T-helper 17 cell (primary cell): Measurements from ENCODE around the gene GAPDHS. TPM values are rescaled to one million over a fixed set of nuclear protein-coding genes. Genes with fewer than 3 reads are reported as not detected.
A peak's percentile ranks its signal among the peaks of the same experiment; 100 is the strongest.

ENCODE experiments used
- ATAC-seq: fragments of 150-1000 bp; cut with Tn5 transposase; 2 replicates; pipeline ENCODE4 v1.10.0; 2021; ENCODE audit warnings: mild to moderate bottlenecking, moderate library complexity
- DNase-seq, 3 donors: peaks; one replicate each; pipeline versions ENCODE4 v3.0.0 to v3.0.0-alpha.2; 2020 to 2021
- H3K9me3 ChIP-seq: one replicate; pipeline ENCODE4 v1.7.0; 2013; ENCODE audit warnings: low read length, mild to moderate bottlenecking; ENCODE audit not compliant: control insufficient read depth, poor library complexity, severe bottlenecking
- H3K27ac Mint-ChIP-seq: one replicate; pipeline ENCODE4 v1.8.0; 2022; ENCODE audit warnings: mild to moderate bottlenecking, moderate library complexity, mixed read lengths
- H3K27me3 Mint-ChIP-seq: one replicate; pipeline ENCODE4 v1.8.0; 2022; ENCODE audit warnings: mixed read lengths
- H3K36me3 Mint-ChIP-seq: one replicate; pipeline ENCODE4 v1.8.0; 2022; ENCODE audit warnings: low read depth, mixed read lengths
- H3K4me1 Mint-ChIP-seq: one replicate; pipeline ENCODE4 v1.8.0; 2022; ENCODE audit warnings: mild to moderate bottlenecking, mixed read lengths
- H3K4me3 Mint-ChIP-seq: one replicate; pipeline ENCODE4 v1.8.0; 2022; ENCODE audit warnings: mild to moderate bottlenecking, moderate library complexity, mixed read lengths
- total RNA-seq, 4 donors: library from RNA in 2 of 4; stranded (reverse) in 2 of 4; gene quantifications; one replicate each; pipeline ENCODE4 v1.2.3 and lab custom pipeline; 2022 to 2026

The GAPDHS gene
- total RNA-seq, 2 donors from 2014 or later: not detected

DNA sequence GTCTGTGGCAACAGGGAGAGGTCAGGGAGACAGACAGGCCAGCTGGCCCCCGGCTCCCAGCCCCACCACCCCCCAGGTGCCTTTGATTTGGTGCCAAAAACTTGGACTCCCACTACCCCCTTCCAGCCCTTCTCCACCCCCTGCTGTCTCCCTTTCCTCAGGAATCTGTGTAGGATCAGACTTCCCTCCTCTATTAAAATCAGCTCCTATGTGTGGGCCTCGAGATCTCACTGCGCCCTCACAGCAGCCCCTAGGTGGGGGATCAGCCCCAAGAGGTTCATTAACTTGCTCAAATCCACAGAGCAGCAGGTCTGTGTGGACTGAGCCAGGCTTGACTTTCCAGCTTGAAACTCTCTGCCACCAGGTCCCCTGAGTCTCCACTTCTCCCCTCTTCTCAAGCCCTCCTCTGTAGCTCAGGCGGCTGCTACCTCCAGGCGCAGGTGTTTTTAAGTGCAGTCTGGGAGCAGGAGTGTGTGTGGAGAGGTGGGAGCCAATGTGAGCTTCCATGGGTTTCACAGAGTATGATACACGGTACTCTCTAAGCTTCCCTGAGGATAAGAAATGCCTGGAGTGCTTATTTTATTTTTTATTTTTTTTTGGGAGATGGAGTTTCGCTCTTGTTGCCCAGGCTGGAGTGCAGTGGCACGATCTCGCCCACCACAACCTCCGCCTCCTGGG, 1.7 kb downstream of the GAPDHS start:
- DNase-seq (no peak), ATAC-seq (no peak)
- Mint-ChIP-seq H3K4me3 (no peak overlapping the region), H3K27ac (no peak overlapping the region), H3K4me1 (peaks cover 13% of the 10 kb centered on the region), H3K36me3 (peaks cover 4% of the 10 kb centered on the region), H3K27me3 (peaks cover 30% of the 10 kb centered on the region)
- no peaks in the 10 kb centered on the region for H3K9me3 ChIP-seq

DNA sequence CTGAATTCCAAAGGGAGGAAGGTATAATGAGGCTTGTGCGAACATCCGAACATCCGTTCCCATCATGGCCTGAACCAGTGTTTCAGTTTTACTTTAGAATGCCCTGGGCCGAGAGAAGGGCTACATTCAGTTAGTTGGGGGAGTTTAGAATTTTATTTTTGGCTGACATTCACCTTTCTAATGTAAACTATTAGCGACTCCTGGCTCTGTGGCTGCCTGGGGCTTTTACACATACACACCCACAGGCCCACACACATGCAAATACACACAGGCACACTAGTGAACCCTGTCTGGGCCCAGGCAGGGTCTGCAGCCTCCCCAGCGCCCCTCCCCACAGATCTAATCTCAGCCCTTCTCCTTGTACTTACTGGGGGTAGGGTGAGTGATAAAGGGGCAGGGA, 6.1 kb downstream of the GAPDHS start:
- H3K4me3 Mint-ChIP-seq: no peak overlapping the region
- H3K36me3 Mint-ChIP-seq: no peaks in the 10 kb centered on the region
- no peaks in the 10 kb centered on the region for H3K9me3 ChIP-seq
- ATAC-seq (no peak), DNase-seq (no peak)
- no peak overlapping the region for H3K27ac Mint-ChIP-seq
- peaks cover 7% of the 10 kb centered on the region for H3K4me1 Mint-ChIP-seq
- H3K27me3 Mint-ChIP-seq: peaks cover under 1% of the 10 kb centered on the region

DNA sequence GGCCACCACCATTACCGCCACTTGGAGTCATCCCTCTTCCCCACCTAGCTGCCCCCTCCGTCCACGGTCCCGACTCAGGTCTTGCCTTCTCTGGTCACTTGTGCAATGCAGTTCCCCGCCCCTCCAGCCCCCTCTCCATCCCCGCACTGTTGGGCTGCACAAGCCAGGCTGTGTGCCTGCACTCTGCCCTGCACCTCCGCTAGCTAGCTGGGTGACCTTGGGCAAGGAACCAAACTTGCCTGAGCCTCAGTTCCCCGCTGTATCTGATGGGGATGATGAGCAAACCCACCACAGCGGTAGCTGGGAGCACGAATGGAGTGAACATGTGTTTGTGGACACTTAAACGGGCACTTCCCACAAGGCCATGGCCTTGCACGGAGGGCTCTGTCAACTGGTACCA, 6.6 kb downstream of the GAPDHS start:
- Mint-ChIP-seq H3K4me3 (no peak overlapping the region), H3K36me3 (no peaks in the 10 kb centered on the region), H3K27me3 (no peaks in the 10 kb centered on the region), H3K27ac (no peak overlapping the region), H3K4me1 (peaks cover 12% of the 10 kb centered on the region)
- ATAC-seq: no peak
- no peak for DNase-seq
- H3K9me3 ChIP-seq: no peaks in the 10 kb centered on the region

DNA sequence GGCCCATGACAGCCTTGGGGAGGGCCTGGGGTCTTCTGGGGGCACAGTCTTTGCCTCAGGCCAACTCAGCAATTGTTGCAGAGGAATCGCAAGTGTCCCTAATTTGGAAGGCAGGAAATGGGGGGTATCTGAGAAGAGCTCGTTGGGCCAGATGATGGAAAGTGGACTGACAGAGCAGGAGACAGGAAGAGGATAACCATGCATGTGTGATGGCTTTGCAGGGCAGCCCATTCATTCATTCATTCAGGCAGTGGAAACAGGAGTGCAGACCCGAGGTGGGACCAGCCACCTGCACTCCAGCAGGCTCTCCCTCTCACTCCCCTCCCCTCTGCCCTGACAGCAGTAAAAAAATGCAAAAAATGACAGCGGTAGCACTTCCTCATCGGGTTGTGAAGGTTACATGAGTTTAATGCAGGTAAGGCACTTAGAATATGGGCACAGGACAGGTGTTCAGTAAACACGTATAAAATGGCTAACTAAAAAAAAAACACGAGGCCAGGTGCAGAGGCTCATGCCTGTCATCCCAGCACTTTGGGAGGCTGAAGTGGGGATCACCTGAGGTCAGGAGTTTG, 7.2 kb downstream of the GAPDHS start:
- Mint-ChIP-seq H3K4me3 (no peak overlapping the region), H3K36me3 (no peaks in the 10 kb centered on the region), H3K27ac (no peak overlapping the region), H3K27me3 (no peaks in the 10 kb centered on the region), H3K4me1 (peaks cover 10% of the 10 kb centered on the region)
- ATAC-seq: no peak
- no peak for DNase-seq
- no peaks in the 10 kb centered on the region for H3K9me3 ChIP-seq

DNA sequence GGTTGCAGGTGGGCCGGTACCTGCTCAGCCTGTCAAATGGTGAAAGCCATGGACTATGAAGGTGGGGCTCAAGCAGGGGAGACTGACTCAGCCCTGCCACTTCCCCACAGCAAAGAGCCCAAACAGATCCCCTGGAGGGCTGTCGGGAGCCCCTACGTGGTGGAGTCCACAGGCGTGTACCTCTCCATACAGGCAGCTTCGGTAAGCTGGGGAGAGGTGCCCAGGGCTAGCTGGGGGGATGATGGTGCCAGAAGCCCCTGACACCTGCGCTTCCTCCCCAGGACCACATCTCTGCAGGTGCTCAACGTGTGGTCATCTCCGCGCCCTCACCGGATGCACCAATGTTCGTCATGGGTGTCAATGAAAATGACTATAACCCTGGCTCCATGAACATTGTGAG, 9.0 kb downstream of the GAPDHS start:
- no peaks in the 10 kb centered on the region for H3K9me3 ChIP-seq
- H3K27me3 Mint-ChIP-seq: no peaks in the 10 kb centered on the region
- H3K27ac Mint-ChIP-seq: no peak overlapping the region
- DNase-seq: no peak
- H3K4me1 Mint-ChIP-seq: peaks cover 21% of the 10 kb centered on the region
- ATAC-seq: no peak
- no peak overlapping the region for H3K4me3 Mint-ChIP-seq
- H3K36me3 Mint-ChIP-seq: no peaks in the 10 kb centered on the region

DNA sequence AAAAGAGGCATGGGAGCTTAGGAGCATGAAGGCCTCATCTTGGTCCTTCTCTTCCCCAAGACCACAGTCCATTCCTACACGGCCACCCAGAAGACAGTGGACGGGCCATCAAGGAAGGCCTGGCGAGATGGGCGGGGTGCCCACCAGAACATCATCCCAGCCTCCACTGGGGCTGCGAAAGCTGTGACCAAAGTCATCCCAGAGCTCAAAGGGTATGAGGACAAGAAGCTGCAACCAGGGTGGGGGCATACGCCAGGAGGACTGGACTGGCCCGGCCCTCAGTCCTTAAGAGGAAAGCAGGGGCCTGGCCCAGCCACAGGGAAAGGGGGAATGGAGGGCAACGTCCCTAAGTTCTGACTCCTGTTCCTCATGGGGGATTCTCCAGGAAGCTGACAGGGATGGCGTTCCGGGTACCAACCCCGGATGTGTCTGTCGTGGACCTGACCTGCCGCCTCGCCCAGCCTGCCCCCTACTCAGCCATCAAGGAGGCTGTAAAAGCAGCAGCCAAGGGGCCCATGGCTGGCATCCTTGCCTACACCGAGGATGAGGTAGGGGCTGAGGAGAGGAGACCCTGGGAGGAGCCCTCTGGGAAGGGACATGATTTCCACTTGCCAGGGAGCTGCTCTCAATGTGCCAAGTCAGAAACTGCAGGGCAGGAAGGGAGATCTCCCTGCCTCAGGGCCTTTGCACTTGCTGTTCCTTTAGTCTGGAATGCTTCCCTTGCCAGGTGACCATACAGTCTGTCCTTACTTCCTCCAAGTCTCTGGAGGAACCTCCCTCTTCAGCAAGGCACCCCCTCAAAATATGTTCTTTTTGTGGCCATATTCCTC, 10.2 kb downstream of the GAPDHS start:
- Mint-ChIP-seq H3K27me3 (no peaks in the 10 kb centered on the region), H3K4me3 (no peak overlapping the region), H3K27ac (peak overlapping the region; percentile 51), H3K36me3 (no peaks in the 10 kb centered on the region), H3K4me1 (peaks cover 23% of the 10 kb centered on the region)
- DNase-seq: no peak
- ATAC-seq: no peak
- H3K9me3 ChIP-seq: no peaks in the 10 kb centered on the region

DNA sequence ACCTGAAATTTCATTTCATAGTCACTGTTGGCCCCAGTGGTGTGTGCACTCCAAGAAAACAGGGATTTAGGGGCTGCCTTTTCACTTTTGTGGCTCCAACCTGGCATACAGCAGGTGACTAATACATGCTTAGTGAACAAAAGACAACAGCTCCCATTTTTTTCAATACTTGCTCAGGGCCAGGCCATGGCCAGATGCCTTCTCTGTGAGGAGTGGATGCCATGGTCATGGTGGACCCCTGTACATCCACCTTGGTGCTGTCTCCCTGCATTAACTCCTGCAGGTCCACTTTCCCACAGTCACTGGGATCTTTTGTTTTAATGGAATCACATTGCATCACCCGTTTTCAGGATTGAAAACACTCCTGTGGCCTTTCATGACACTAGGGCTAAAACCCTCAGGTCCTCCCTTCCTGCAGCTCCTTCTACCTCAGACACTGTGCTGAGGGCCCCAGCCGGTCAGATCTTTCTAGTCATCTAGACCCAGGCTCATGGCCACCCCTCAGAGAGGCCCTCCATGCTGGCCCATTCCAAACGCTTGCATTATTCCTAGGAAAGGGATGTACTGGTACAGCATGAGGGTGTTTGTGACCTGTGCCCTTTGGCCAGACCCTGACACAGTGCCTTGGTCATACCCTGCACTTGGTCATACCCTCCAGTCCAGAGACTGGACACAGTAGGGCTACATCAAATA, 11.0 kb downstream of the GAPDHS start:
- Mint-ChIP-seq H3K27me3 (no peaks in the 10 kb centered on the region), H3K4me3 (peak overlapping the region; percentile 96), H3K4me1 (peaks cover 29% of the 10 kb centered on the region), H3K27ac (peak overlapping the region; percentile 51), H3K36me3 (peaks cover 2% of the 10 kb centered on the region)
- ATAC-seq (no peak), DNase-seq (no peak)
- no peaks in the 10 kb centered on the region for H3K9me3 ChIP-seq

DNA sequence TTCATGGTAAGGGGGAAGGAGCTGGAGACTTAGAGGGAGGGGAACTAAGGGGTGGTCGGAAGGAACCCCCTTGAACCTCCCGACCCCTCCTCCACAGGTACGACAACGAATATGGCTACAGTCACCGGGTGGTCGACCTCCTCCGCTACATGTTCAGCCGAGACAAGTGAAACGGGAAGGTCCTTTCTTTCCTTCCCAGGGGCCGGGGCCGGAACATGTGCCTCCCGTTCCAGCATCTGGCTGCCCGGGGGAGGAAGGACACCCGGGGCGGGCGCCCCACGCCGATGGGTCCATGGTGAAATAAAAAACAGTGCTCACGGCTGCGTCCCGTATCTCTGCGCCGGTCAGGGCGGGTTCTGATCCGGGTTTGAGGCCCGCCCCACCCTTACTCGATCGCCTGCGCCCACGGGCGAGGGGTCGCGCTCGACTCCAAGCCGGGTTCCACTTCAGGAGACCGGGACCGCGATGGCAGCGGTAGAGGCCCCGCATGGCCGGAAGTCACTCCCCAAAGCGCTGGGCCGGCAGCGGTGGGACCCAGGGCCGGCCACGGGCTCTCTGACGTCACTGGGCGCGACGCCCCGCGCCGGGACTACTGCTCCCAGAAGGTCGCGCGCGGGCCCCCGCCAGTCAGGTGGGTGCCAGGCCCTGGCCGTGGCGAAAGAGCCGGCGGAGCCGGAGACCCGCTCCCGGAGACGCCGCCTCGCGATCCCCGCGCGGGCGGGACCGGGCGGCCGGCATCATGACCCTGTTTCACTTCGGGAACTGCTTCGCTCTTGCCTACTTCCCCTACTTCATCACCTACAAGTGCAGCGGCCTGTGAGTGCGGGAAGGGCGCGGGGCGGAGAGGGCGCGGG, 12.0 kb downstream of the GAPDHS start, which contains the start of gene TMEM147:
TMEM147 (plus strand) TSS at position 626 of the 854 bp plus-strand sequence; CDS start at position 740, 114 bp downstream.
- DNase-seq (peak; percentile 58 to 64 (median 63)), ATAC-seq (peak; percentile 90)
- Mint-ChIP-seq H3K4me1 (peaks cover 32% of the 10 kb centered on the region), H3K27ac (peak within 1 kb of the TSS; percentile 51), H3K4me3 (peak within 1 kb of the TSS; percentile 96), H3K36me3 (peaks cover 3% of the 10 kb centered on the region), H3K27me3 (no peaks in the 10 kb centered on the region)
- H3K9me3 ChIP-seq: no peaks in the 10 kb centered on the region

DNA sequence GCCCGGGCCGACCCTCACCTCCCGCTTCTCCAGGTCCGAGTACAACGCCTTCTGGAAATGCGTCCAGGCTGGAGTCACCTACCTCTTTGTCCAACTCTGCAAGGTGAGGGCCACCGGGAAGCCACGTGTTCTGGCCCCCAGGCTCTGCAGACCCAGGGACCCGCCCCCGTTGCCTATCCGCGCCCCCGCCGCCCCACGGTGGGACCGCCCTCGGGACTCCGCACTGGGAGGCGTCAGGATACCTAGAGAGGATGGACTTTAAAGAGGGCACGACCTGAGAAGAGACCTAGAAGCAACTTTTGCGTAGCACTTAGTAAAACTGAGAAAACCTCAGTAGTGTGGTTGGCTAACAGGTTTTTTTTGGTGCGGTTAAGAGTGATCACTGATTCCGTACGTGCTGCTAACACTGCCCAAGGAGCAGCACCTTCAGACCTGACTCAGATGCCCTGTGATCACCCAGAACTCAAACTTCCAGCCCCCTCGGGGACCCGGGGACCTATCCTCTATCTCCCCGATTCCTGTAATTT, 12.7 kb downstream of the GAPDHS start:
- H3K36me3 Mint-ChIP-seq: peaks cover 3% of the 10 kb centered on the region
- H3K27ac Mint-ChIP-seq: peak overlapping the region; percentile 51
- H3K4me1 Mint-ChIP-seq: peaks cover 34% of the 10 kb centered on the region
- DNase-seq (peak; percentile 18 to 33 (median 32)), ATAC-seq (peak; percentile 55)
- H3K4me3 Mint-ChIP-seq: peak overlapping the region; percentile 96
- H3K27me3 Mint-ChIP-seq: no peaks in the 10 kb centered on the region
- H3K9me3 ChIP-seq: no peaks in the 10 kb centered on the region

DNA sequence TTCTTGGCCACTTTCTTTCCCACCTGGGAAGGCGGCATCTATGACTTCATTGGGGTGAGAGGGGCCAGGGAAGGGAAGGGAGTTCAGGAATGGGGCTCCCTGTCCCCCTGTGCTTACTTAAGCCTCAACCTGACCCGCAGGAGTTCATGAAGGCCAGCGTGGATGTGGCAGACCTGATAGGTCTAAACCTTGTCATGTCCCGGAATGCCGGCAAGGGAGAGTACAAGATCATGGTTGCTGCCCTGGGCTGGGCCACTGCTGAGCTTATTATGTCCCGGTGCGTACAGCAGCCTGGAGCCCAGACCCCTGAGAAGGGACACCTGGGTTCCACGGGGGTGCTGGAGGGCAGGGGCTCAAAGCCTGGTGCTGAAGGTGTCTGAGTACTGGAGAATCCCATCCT, 13.3 kb downstream of the GAPDHS start:
- peak overlapping the region; percentile 96 for H3K4me3 Mint-ChIP-seq
- peak overlapping the region; percentile 51 for H3K27ac Mint-ChIP-seq
- peaks cover 34% of the 10 kb centered on the region for H3K4me1 Mint-ChIP-seq
- peaks cover 3% of the 10 kb centered on the region for H3K36me3 Mint-ChIP-seq
- DNase-seq (no peak), ATAC-seq (no peak)
- H3K27me3 Mint-ChIP-seq: no peaks in the 10 kb centered on the region
- no peaks in the 10 kb centered on the region for H3K9me3 ChIP-seq

DNA sequence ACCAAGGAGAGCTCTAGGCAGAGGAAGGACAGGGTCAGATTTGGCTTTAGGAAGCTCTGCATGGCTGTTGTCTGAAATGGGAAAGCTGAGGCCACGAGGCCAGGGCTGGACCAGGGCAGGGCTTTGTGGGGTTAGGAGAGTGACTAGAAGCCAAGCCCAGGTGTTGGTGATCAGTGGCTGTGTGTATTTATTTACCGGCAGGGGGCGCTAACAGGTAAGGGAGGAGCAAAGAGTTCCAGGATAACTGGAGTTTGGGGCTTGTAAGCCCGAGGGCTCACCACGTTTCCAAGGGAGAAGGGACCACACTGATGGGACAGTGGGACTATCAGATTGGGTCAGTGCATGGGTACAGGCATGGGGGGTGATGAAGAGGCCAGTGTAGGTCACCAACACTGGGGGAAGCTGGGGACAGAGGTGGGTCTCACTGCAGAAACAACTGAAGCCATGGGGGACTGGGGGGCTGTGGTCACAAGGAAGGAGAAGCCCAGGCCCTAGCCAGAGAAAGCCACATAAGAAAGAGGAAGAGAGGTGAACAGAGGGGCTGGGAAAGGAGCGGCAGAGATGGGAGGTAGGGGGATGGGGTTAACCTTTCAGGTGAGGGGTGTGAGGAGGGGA, 16.0 kb downstream of the GAPDHS start:
- H3K27me3 Mint-ChIP-seq: no peaks in the 10 kb centered on the region
- H3K9me3 ChIP-seq: no peaks in the 10 kb centered on the region
- H3K27ac Mint-ChIP-seq: no peak overlapping the region
- ATAC-seq (no peak), DNase-seq (peak; percentile 28 to 38 (median 31))
- peaks cover 34% of the 10 kb centered on the region for H3K4me1 Mint-ChIP-seq
- peaks cover 3% of the 10 kb centered on the region for H3K36me3 Mint-ChIP-seq
- peak overlapping the region; percentile 68 for H3K4me3 Mint-ChIP-seq
